ENCODE measurements around the gene PLOD3. TPM values are rescaled to one million over a fixed set of nuclear protein-coding genes. Genes with fewer than 3 reads are reported as not detected.

PLOD3 gene
- total RNA-seq, 1 experiment from 2014 or later: 134 TPM

GRCh38 chr7:101223528-101223927 lies 6.1 kb upstream of the PLOD3 start:
- ChIA-PET POLR2A (no interaction called here), CTCF (interaction anchor here (0.6 to 2.0 kb wide), 2 partner anchors 79 to 320 kb away, joined by 3 to 7 read pairs; no protein-coding TSS in a partner anchor)
- TF ChIP-seq CTCF (IDR thresholded peaks at IDR 0.05; ENCODE audit: unreplicated experiment): no peak
- no peaks in the 10 kb centered on the region for H3K27me3 Mint-ChIP-seq (ENCODE audit: insufficient read depth, unreplicated experiment)
- peaks cover 76% of the 10 kb centered on the region for H3K36me3 Mint-ChIP-seq (ENCODE audit: insufficient read depth, unreplicated experiment)
- BruUV-seq (replicated peaks): no TSS peak
- no peak overlapping the region for H3K4me3 Mint-ChIP-seq (ENCODE audit: unreplicated experiment)
- no peak for DNase-seq (ENCODE audit: unreplicated experiment)
- peaks cover 15% of the 10 kb centered on the region for H3K4me1 Mint-ChIP-seq (ENCODE audit: insufficient read depth, unreplicated experiment)
- H3K9me3 Mint-ChIP-seq (ENCODE audit: unreplicated experiment): no peaks in the 10 kb centered on the region
- H3K27ac Mint-ChIP-seq (ENCODE audit: low read depth, unreplicated experiment): no peak overlapping the region
- intact Hi-C loops (cut with micrococcal nuclease): no loop called here

GRCh38 chr7:101222275-101222830 lies 5.0 kb upstream of the PLOD3 start:
- Mint-ChIP-seq H3K4me3 (ENCODE audit: unreplicated experiment) (no peak overlapping the region), H3K27me3 (ENCODE audit: insufficient read depth, unreplicated experiment) (no peaks in the 10 kb centered on the region), H3K36me3 (ENCODE audit: insufficient read depth, unreplicated experiment) (peaks cover 65% of the 10 kb centered on the region), H3K4me1 (ENCODE audit: insufficient read depth, unreplicated experiment) (peaks cover 17% of the 10 kb centered on the region), H3K27ac (ENCODE audit: low read depth, unreplicated experiment) (no peak overlapping the region), H3K9me3 (ENCODE audit: unreplicated experiment) (no peaks in the 10 kb centered on the region)
- DNase-seq (ENCODE audit: unreplicated experiment): no peak
- BruUV-seq (replicated peaks): no TSS peak
- intact Hi-C loops (cut with micrococcal nuclease): no loop called here
- CTCF ChIA-PET: interaction anchor here (1.3 to 2.0 kb wide), 2 partner anchors 60 to 78 kb away, joined by 4 to 7 read pairs; no protein-coding TSS in a partner anchor
- TF ChIP-seq CTCF (IDR thresholded peaks at IDR 0.05; ENCODE audit: unreplicated experiment): no peak
- POLR2A ChIA-PET: no interaction called here

GRCh38 chr7:101220295-101220694 lies 2.9 kb upstream of the PLOD3 start:
- no TSS peak for BruUV-seq (replicated peaks)
- TF ChIP-seq CTCF (IDR thresholded peaks at IDR 0.05; ENCODE audit: unreplicated experiment): no peak
- Mint-ChIP-seq H3K27ac (ENCODE audit: low read depth, unreplicated experiment) (no peak overlapping the region), H3K4me3 (ENCODE audit: unreplicated experiment) (no peak overlapping the region), H3K27me3 (ENCODE audit: insufficient read depth, unreplicated experiment) (no peaks in the 10 kb centered on the region), H3K36me3 (ENCODE audit: insufficient read depth, unreplicated experiment) (peaks cover 47% of the 10 kb centered on the region), H3K4me1 (ENCODE audit: insufficient read depth, unreplicated experiment) (peaks cover 23% of the 10 kb centered on the region), H3K9me3 (ENCODE audit: unreplicated experiment) (no peaks in the 10 kb centered on the region)
- DNase-seq (ENCODE audit: unreplicated experiment): no peak
- ChIA-PET POLR2A (interaction anchor here (0.6 to 2.7 kb wide), 3 partner anchors 12 to 101 kb away, joined by 3 to 17 read pairs (median 4); partner anchors contain the start of gene IFT22), CTCF (interaction anchor here (0.5 to 2.2 kb wide), 9 partner anchors 23 to 82 kb away, joined by 3 to 14 read pairs (median 4); partner anchors contain the start of gene FIS1)
- intact Hi-C loops (cut with micrococcal nuclease): no loop called here

GRCh38 chr7:101218236-101219125 lies 1.1 kb upstream of the PLOD3 start:
- H3K4me3 Mint-ChIP-seq (ENCODE audit: unreplicated experiment): peak overlapping the region; percentile 99
- ChIA-PET POLR2A (interaction anchor here (0.6 to 3.1 kb wide), 32 partner anchors 8 to 1145 kb away, joined by 3 to 78 read pairs (median 5); partner anchors contain the start of genes AP1S1, FBXO24, FIS1 and LRCH4), CTCF (interaction anchor here (0.6 to 4.5 kb wide), 15 partner anchors 10 to 90 kb away, joined by 3 to 23 read pairs (median 4); partner anchors contain the start of genes FIS1 and MOGAT3)
- no peak for DNase-seq (ENCODE audit: unreplicated experiment)
- peaks cover 29% of the 10 kb centered on the region for H3K4me1 Mint-ChIP-seq (ENCODE audit: insufficient read depth, unreplicated experiment)
- H3K9me3 Mint-ChIP-seq (ENCODE audit: unreplicated experiment): no peaks in the 10 kb centered on the region
- peak overlapping the region; percentile 94 for H3K27ac Mint-ChIP-seq (ENCODE audit: low read depth, unreplicated experiment)
- intact Hi-C loops (cut with micrococcal nuclease): loop anchor here (1.0 kb wide), 1 partner anchor 26 kb away; no protein-coding TSS in a partner anchor
- no peaks in the 10 kb centered on the region for H3K27me3 Mint-ChIP-seq (ENCODE audit: insufficient read depth, unreplicated experiment)
- BruUV-seq (replicated peaks): TSS peak; percentile 58
- TF ChIP-seq CTCF (IDR thresholded peaks at IDR 0.05; ENCODE audit: unreplicated experiment): no peak
- H3K36me3 Mint-ChIP-seq (ENCODE audit: insufficient read depth, unreplicated experiment): peaks cover 46% of the 10 kb centered on the region
